Measurements from ENCODE around the gene AP4B1. TPM values are rescaled to one million over a fixed set of nuclear protein-coding genes. Genes with fewer than 3 reads are reported as not detected.

The AP4B1 gene
- total RNA-seq, 1 donor from 2014 or later: 43.9 TPM

DNA sequence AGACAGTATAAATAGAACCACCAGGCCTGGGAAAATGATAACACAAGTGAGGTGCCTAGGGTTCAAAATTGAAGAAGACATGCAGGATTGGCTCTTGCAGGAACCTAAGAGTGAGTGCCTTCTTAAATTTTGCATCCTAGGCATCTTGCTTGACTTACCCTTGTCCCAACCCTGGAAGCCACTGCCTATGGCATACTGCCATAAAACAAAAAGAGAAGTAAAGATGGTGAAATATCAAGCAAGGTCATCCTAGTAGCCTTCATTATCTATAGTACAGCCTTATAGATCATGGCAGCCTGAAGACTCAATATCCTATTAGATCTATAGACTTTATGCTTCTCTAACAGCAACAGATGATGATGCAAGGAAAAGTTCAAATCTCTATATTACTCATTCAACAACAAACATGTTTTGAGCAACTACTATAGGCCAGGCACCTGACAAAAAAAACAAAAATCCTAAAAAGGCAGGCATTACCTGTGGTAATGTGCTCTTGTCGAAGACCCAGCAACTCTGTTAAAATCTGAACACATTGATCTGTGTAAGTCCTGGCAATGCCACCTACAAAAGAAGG is 6.3 kb downstream of the AP4B1 start:
- intact Hi-C loops (cut with micrococcal nuclease): no loop called here

DNA sequence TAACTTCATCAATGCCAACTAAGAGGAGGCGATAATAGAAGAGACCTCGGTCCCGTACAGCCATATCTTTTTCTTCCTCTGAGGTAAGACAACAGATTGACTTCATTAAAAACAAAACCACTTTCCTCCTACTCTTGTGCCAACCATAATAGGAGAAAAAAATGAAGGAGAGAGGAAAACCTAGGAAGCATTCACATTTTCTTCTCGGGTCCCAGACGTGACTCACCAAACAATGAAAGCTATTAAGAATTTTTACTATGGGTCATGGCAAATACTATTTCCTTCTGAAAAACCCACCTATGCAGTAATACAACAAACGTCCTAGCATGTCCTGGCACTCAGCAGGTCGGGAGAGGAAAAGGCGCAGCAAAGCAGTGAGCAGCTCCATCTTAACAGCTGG is 8.6 kb downstream of the AP4B1 start:
- intact Hi-C loops (cut with micrococcal nuclease): no loop called here

DNA sequence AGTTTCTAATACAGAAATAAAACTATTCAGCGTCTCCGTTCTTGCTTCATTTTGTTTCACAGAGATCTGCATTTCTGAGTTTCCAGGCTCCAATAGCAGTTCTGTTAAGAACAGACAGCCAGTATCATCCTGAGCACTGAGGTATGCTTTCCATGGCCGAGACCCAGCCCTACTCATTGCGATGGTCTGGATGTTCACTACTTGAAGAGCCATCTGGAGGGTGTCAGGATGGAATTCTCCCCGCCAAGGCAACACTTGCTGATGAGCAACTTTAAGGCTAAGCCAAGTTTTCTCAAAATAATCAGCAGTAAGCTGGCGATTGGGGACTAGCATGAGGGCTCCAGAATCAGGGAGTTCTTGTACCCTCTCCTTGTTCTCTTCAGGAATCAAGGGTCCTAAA is 9.5 kb downstream of the AP4B1 start:
- intact Hi-C loops (cut with micrococcal nuclease): no loop called here

DNA sequence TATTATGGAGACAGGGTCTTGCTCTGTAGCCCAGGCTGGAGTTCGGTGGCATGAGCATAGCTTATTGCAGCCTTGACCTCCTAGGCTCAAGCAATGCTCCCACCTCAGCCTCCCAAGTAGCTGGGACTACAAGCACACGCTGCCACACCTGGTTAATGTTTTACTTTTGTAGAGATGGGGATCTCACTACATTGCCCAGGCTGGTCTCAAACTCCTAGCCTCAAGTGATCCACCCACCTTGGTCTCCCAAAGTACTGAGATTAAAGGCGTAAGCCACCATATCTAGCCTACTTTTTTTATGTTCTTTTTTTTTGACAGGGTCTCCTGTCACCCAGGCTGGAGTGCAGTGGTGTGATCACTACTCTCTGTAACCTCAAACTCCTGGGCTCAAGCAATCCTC is 11.3 kb downstream of the AP4B1 start:
- intact Hi-C loops (cut with micrococcal nuclease): no loop called here

DNA sequence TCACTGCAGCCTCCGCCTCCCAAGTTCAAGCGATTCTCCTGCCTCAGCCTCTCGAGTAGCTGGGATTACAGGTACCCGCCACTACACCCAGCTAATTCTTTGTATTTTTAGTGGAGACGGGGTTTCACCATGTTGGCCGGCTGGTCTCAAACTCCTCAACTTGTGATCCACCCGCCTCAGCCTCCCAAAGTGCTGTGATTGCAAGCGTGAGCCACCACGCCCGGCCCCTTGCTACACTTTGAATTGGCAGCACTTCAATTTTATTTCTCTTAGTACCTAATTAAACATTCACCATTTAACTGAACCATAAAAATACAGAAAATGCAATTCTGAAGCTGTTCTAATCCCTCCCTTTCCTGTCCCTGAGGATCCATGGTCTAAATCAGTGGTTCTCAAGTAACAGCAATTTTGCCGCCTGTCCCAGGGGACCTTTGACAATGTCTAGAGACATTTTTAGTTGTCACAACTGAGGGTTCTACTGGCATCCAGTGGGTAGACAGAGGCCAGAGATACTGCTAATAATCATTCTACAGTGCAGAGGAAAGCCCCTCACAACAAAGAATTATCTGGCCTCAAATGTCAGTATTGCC is 12.9 kb downstream of the AP4B1 start:
- intact Hi-C loops (cut with micrococcal nuclease): no loop called here

DNA sequence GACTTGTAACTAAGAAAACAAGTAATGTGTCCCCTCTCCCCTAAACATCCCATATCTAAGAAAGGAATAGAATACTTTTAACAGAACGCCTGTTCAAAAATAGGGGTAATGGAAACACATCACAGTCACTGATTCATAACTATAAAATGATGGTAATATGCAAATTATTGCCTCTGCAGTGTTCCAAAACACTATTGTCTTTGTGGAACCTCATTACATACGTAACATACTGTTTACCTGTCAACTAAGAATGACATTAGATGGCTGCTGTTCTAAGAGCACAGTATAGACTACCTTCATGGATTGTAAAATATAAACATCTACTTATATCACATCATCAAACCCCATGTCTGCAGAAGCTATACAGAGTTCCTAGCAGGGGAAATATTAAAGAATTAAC is 13.8 kb downstream of the AP4B1 start:
- intact Hi-C loops (cut with micrococcal nuclease): no loop called here

DNA sequence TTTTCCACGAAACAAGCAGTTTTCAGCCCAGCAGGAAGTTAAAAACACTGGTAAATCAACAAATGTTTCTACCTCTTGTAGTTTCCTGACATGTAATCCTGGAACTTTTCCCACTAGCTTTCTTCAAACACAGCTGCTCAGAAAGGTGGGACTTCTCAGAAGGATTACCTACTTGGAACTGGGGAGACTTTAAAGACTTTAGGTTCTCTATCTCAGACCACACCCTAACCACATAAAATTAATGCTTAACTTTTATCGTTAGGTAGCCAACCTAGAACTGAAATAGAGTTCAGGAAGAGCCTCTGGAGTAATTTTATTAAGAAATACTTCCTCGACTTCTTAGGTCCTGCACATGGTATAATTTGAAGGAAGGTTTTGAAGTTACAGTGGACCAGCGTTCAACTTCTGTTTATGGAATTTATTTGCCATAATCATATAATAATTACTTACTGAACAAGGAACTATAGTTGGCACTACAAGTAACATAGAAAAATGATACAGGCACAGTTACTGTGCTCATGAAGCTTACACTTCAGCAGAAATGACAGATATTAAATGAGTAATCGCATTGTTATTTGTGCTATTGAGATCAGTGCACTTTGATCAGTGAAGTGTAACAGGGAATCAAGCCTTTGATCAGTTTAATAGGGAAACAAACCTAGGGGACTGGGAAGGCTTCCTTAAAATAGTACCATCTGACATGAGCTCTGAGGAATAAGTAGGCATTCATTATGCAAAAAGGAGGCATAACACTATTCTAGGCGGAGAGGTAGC is 17.0 kb downstream of the AP4B1 start, which contains the start of gene BCL2L15:
Gene BCL2L15 (minus strand): TSS at position 180 of the 774 bp plus-strand sequence. CDS start 206 bp downstream, outside the sequence.
- intact Hi-C loops (cut with micrococcal nuclease): no loop called here

DNA sequence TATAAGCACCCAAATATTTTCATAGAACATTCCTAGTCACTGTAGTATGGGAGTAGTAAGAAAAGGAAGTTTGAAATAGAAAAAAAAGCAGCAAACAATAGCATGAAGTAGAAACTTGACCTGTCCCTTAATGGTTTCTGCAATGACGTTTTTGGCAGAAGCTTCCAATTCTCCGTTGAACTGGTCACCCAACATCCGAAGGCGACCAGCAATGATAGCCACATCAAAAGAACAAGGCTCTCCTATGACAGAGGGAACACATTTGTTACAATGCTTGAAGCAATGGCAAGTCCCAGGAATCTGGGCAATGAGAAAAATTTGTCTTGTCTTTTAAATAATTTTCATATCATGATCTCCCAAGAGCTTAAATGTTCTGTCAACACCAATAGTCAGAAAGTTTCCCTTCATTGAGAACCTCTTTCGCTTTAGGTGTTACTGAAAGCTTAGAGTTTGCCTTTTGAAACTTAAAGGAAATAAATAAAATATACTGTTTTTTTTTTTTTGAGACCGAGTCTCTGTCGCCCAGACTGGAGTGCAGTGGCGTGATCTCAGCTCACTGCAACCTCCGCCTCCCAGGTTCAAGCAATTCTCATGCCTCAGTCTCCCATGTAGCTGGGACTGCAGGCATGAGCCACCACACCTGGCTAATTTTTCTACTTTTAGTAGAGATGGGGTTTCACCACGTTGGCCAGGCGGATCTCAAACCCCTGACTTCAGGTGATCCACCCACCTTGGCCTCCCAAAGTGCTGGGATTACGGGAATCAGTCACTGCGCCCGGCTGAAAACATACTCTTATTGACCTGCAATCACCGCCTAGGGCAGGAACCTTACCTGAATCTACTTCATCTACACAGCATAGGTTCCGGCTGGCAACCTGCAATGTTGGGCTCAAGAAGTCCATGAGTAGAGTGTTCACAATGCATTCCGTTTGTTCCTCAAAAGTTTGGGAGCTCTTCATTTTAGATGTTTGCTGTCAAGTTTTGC is 17.9 kb downstream of the AP4B1 start:
- intact Hi-C loops (cut with micrococcal nuclease): no loop called here

DNA sequence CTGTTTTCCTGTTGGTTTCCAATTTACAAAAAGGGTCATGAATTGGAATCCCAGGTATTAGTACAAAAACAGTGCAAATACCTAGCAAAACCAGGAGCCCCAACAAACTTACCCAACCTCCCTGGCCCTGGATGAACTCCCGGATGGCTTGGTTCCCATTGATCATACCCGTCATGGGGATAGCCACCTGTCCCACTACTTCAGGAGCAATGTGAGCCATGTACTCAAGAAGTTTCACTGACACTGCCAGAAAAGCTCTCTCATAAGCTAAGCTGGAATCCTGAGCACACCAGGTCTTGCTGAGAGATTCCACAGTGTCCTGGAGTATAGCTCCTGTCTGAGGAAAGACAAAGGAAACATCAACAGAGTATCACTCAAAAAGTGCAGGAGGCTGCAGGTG is 22.9 kb downstream of the AP4B1 start:
- intact Hi-C loops (cut with micrococcal nuclease): no loop called here

DNA sequence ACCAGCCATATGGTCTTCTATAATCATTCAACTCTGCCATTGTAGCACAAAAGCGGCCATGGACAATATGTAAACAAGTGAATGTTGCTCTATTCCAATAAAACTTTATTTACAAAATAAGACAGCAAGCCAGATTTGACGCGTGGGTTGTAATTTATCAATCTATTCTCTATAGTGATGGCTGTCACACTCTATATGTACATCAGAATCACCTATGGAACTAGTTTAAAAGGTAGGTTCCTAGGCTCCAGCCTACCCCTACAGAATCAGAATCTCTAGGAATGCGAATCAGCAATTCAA is 24.9 kb downstream of the AP4B1 start:
- intact Hi-C loops (cut with micrococcal nuclease): no loop called here

DNA sequence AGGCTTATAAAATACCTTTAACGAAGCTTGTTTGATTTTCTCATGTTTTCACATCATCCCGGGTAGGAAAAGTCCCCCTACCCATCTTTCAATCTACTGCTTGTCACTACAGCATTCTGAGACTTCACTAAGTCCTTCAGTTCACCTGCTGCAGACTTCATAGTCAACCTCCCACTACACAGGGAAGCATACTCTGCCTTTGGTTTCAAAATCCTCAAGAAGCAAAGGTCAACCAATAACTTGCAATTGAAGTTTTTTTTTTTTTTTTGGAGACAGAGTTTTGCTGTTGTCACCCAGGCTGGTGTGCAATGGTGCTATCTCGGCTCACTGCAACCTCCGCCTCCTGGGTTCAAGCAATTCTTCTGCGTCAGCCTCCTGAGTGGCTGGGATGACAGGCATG is 28.4 kb downstream of the AP4B1 start:
- intact Hi-C loops (cut with micrococcal nuclease): no loop called here

DNA sequence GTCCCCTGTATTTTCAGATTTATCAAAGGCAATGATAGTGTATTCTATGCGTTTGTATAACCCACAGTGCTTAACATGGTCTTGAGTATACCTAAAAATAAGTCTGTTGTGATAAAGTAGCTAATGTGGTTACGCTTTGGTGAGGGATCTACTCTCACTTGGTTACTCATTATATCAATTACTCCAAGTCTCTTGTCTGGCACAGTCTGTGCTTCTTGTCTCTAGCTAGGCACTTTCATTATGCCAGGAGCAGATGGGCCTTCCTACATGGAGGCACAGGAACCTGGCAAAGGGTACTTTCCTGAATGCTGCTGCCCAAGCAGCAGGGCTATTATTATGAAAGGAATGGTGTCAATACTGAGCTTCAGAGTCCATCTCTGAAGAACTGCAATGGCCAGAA is 28.9 kb downstream of the AP4B1 start:
- intact Hi-C loops (cut with micrococcal nuclease): no loop called here

DNA sequence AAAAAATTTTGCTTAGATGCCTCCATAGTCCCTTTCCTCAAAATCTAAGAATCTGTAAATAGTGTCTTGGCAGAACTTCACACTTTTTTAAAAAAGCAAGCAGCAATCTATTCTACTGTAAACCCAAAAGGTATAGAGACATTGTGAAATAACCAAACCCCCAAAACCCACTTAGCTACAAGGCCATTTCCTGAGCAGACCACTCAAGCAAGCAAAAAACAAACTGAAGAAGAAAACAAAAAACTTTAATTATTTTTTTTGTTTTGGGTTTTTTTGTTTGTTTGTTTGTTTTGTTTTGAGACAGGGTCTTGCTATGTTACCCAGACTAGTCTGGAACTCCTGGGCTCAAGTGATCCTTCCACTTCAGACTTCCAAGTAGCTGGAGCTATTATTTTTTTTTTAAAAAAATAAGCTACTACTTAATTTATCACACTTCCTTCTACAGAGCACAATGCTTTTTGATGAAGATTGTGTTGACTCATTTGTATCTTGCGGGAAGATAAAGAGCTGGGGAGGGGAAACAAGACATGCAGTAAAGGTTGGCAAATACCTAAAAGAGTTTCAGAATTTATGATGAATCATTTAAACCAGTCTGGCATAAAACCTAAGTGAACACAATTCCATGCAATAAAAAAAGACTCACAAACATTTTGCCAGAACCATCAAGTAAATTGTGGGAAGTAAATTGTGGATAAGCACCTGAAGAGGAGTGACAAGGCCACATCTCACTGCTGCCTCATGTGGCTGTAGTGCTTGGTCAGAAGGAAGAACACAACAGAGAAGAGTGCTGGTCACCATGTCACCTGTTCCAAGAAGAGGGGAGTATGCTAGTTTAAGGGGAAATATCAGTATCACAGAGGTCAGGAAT is 30.4 kb downstream of the AP4B1 start:
- intact Hi-C loops (cut with micrococcal nuclease): loop anchor here (5.0 kb wide), 1 partner anchor 37 kb away; no protein-coding TSS in a partner anchor

DNA sequence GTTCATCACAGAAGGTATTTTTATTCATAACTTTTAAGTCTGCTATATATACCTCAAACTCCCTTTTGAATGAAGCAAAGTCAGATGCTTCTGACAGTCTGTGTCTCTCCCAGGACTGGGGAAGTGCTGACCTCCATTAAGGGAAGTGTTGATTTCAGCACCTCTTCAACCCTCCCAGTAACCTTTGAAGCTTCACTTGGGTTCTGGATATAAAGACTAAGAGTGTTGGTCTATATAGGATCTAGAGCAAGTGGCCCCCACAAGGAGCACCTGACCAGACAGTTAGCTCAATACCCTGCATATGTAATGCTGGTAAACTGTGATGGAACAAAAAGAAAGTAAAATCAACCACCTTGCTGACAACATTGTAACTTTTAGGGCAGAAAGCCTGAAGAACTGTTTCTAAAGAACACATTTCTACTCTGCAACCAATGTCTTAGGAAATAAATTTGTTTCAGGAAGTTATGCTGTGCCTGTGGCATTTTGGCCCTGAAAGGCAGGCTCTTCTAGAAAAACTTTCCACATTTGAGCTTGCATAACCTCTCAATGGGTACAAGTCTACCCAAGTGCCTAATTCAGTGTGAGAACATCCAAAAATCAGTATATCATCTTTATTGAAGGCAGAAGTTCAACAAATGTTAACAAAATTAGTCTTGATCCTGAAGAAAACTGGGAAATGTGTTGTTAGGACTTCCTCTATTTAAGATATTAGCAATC is 32.2 kb downstream of the AP4B1 start:
- intact Hi-C loops (cut with micrococcal nuclease): loop anchor here (5.0 kb wide), 1 partner anchor 35 kb away; no protein-coding TSS in a partner anchor

DNA sequence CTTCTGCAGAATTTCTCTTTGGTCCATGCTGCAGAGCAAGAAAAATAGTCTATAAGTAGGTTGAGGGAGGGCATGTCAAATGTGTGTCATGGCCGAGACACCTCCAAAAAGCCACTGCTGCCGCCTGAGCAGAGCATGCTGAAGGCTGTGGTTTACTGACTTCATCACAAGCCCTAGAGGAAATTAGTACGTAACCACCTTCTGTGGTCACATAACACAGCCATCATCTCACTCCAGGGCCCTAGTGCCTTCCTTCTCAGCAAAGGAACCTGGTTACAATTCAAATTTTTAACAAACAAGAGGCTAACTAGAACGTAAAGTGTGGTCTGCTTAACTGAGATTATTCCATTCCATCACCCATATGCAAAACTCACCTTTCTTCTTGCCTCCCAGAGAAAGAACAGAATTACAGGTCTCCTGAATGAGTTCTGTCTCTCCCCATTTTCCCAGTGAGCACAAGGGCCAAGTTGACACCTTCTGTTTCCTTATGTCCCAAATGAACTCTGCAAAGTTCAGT is 32.9 kb downstream of the AP4B1 start, which contains the start of gene PTPN22:
Gene PTPN22 (minus strand): TSS at position 116 of the 517 bp plus-strand sequence.
- intact Hi-C loops (cut with micrococcal nuclease): loop anchor here (1.0 to 5.0 kb wide), 5 partner anchors 34 to 481 kb away; partner anchors contain the start of genes DCLRE1B, MAGI3 and RSBN1

DNA sequence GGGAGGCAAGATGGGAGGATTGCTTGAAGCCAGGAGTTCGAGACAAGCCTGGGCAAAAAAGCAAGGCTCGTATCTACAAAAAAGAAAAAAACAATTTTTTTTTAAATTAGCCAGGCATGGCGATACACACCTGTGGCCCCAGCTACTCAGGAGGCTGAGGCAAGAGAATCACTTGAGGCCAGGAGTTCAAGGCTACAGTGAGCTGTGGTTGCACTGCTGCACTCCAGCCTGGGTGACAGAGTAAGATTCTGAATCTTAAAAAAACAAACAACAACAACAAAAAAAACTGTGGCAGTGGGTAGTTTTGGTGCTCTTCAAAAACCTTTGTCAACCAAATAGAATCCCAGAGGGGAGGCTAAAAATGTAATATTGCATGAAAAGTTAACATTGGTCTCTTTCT is 33.8 kb downstream of the AP4B1 start:
- intact Hi-C loops (cut with micrococcal nuclease): loop anchor here (1.0 to 5.0 kb wide), 5 partner anchors 33 to 480 kb away; partner anchors contain the start of genes DCLRE1B, MAGI3 and RSBN1

DNA sequence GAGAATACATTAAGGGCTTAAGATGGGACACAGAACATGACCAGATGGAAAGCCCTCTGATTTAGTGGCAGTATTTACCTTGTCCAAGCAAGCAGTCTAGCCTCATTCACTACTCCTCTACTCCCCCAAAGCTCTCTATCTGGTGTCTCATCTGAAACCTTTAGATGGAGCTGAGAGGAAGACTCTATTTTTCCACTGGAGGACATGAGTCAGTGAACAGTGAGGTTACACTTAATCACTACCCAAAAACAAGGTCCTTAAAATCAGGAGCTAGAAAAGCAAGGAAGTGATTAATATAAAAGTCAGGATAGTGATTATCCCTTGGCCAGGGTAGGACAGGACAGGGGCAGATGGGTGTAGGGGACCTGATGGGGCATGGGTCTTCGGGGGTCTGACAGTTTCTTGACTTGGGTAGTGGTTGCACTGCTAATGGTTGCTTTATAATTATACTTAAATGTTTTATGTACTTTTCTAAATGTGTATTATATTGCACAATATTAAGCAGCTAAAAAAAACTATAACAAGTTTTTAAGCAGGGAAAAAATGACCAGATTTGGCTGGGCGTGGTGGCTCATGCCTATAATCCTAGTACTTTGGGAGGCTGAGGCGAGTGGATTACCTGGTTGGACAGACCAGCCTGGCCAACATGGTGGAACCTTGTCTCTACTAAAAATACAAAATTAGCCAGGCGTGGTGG is 36.1 kb downstream of the AP4B1 start:
- intact Hi-C loops (cut with micrococcal nuclease): no loop called here

DNA sequence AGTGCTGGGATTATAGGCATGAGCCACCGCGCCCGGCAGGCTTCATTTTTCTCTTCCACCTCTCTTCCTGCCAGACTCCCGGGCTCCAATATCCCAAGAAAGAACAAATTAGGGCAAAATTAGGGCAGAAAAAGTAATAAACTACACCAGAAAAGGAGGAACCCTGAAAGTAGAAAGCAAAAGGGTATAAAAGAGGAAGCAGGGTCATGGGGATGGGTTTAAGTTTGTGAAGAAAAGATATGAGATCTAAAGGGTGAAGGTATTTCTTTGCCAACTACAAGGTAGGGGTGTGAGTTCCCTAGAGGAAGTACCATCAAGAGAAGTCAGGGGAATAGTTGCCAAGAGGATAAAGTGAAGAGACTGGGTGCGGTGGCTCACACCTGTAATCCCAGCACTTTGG is 43.0 kb downstream of the AP4B1 start:
- intact Hi-C loops (cut with micrococcal nuclease): no loop called here

DNA sequence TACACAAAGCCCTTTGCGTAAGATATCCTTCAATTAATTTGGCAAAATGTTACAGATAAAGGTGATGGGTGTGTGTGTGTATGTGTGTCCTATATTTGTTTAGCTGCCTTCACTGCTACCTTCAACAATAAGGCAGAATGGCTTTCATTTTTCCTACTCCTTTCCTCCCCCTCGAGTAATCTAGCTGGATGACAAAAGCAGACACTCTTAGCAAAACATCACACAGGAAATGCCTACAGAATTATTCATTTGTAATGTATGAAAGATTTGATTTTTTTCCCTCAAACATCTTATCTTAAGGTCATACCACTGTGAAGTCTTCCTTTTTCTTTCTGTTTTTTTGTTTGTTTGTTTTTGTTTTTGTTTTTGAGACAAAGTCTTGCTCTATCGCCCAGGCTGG is 43.7 kb downstream of the AP4B1 start:
- intact Hi-C loops (cut with micrococcal nuclease): no loop called here

All from T-helper 2 cell treated with Interferon-gamma antibody and Interleukin-4, amounts not matched to agents 100 ng/mL and 5 ng/mL, for 36 hours (primary cell).